Measurements from ENCODE around the gene ARID4A. TPM values are rescaled to one million over a fixed set of nuclear protein-coding genes. Genes with fewer than 3 reads are reported as not detected.

Gene ARID4A
- total and polyA plus RNA-seq, 3 donors from 2014 or later: 3.1 to 29.3 (median 26.9) TPM

DNA sequence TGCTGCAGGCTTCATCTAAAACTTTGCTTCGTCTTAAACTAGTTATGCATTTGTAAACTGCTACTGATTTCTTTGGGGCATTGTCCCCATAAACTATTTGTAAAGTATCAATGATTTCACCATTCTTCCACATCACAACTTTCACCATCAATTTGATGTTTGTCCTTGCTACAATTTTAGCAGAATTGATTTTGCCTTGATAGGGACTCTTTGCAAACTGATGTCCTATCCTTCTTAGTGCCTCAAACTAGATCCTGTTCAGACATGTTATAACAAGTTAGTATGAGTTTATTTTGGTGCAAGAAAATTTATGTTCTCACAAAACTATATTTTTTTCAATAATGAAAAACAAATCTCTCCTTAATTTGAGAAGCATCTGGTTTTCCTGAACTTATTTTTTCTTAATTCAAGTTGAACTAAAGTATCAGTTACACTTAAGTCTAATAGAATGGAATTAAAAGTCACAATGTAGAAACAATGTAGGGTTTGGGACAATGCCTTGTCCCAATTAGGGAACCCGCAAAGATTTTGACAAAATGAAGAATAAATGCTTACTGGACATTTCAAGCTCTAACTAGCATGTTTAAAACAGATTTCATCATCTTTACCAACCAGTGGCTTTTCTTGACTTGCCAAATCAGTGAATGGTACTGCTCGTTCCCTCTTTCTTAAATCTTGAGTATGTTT is 10.1 kb upstream of the ARID4A start:
- Histone ChIP-seq H3K27ac (no peak overlapping the region), H3K4me1 (no peaks in the 10 kb centered on the region), H3K27me3 (no peaks in the 10 kb centered on the region), H3K36me3 (ENCODE audit: low read depth, missing control alignments) (peaks cover 5% of the 10 kb centered on the region), H3K9me3 (no peaks in the 10 kb centered on the region), H3K4me3 (no peak overlapping the region)
- TF ChIP-seq, protein P1, sequence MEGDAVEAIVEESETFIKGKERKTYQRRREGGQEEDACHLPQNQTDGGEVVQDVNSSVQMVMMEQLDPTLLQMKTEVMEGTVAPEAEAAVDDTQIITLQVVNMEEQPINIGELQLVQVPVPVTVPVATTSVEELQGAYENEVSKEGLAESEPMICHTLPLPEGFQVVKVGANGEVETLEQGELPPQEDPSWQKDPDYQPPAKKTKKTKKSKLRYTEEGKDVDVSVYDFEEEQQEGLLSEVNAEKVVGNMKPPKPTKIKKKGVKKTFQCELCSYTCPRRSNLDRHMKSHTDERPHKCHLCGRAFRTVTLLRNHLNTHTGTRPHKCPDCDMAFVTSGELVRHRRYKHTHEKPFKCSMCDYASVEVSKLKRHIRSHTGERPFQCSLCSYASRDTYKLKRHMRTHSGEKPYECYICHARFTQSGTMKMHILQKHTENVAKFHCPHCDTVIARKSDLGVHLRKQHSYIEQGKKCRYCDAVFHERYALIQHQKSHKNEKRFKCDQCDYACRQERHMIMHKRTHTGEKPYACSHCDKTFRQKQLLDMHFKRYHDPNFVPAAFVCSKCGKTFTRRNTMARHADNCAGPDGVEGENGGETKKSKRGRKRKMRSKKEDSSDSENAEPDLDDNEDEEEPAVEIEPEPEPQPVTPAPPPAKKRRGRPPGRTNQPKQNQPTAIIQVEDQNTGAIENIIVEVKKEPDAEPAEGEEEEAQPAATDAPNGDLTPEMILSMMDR (IDR thresholded peaks at IDR 0.05): no peak
- 61 to 62% methylated on average over 3 of the region's 3 CpGs for WGBS, 2 donors
- intact Hi-C loops (cut with DNase I; ENCODE audit: low total_unique reads): no loop called here
- DNase-seq: no peak

DNA sequence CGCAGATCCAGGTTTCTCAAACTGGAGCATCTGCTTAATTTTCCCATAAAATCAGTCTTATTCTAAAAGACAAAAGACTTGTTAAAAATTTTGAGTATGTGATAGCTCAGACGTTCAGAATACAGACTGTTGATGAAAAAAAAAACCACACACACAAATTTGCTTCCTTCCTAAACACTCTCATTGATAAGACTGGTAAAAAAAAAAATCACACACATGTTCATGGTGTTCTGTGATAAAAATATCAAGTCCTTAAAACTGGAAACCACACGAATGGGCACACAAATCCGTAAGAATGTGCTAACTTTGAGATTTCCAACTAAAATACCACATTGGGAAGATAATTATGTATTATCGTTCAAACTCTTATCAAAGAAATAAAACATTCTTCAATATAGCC is 6.7 kb upstream of the ARID4A start:
- peaks cover 3% of the 10 kb centered on the region for H3K4me1 ChIP-seq
- H3K9me3 ChIP-seq: no peaks in the 10 kb centered on the region
- H3K4me3 ChIP-seq: no peak overlapping the region
- no peaks in the 10 kb centered on the region for H3K36me3 ChIP-seq (ENCODE audit: low read depth, missing control alignments)
- DNase-seq: no peak
- no peaks in the 10 kb centered on the region for H3K27me3 ChIP-seq
- intact Hi-C loops (cut with DNase I; ENCODE audit: low total_unique reads): no loop called here
- TF ChIP-seq POLR2A (IDR thresholded peaks at IDR 0.05): no peak
- TF ChIP-seq, protein P1 (IDR thresholded peaks at IDR 0.05): no peak
- H3K27ac ChIP-seq: no peak overlapping the region
- WGBS, 2 donors: 57% methylated on average over 5 of the region's 5 CpGs

DNA sequence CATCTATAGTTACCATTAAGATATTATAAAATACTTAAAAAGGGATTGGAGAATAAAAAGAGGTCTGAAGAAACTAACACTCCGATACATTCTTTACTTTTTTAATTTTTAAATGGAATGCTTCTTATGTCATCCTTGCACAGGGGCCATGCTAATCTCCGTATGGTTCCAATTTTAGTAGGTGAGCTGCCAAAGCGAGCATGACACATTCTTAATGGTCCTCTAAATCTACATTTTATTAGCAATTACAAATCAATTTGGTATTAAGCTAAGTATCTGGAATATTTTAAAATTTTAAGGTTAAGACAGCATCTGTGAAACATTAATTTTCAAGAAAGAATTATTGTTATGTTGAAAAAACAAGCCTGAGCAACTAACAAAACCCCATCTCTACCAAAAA is 6.2 kb upstream of the ARID4A start:
- no peak overlapping the region for H3K4me3 ChIP-seq
- no peaks in the 10 kb centered on the region for H3K9me3 ChIP-seq
- H3K36me3 ChIP-seq (ENCODE audit: low read depth, missing control alignments): no peaks in the 10 kb centered on the region
- intact Hi-C loops (cut with DNase I; ENCODE audit: low total_unique reads): no loop called here
- DNase-seq: no peak
- peaks cover 6% of the 10 kb centered on the region for H3K4me1 ChIP-seq
- WGBS, 2 donors: 87% methylated on average over 3 of the region's 3 CpGs
- H3K27me3 ChIP-seq: no peaks in the 10 kb centered on the region
- TF ChIP-seq, protein P1 (IDR thresholded peaks at IDR 0.05): no peak
- no peak for TF ChIP-seq POLR2A (IDR thresholded peaks at IDR 0.05)
- H3K27ac ChIP-seq: no peak overlapping the region

GRCh38 chr14:58294201-58294600 is 4.2 kb upstream of the ARID4A start:
- WGBS, 2 donors: 93 to 95% methylated on average over 7 of the region's 7 CpGs
- no peak for DNase-seq
- Histone ChIP-seq H3K4me3 (no peak overlapping the region), H3K27me3 (no peaks in the 10 kb centered on the region), H3K9me3 (no peaks in the 10 kb centered on the region), H3K27ac (no peak overlapping the region), H3K36me3 (ENCODE audit: low read depth, missing control alignments) (no peaks in the 10 kb centered on the region), H3K4me1 (peaks cover 6% of the 10 kb centered on the region)
- TF ChIP-seq, protein P1 (IDR thresholded peaks at IDR 0.05): no peak
- no peak for TF ChIP-seq POLR2A (IDR thresholded peaks at IDR 0.05)
- intact Hi-C loops (cut with DNase I; ENCODE audit: low total_unique reads): no loop called here

GRCh38 chr14:58296726-58297125 is 1.6 kb upstream of the ARID4A start:
- Histone ChIP-seq H3K4me3 (peak overlapping the region; percentile 68 to 96), H3K4me1 (peaks cover 12% of the 10 kb centered on the region), H3K27me3 (no peaks in the 10 kb centered on the region), H3K36me3 (ENCODE audit: low read depth, missing control alignments) (no peaks in the 10 kb centered on the region), H3K27ac (peak overlapping the region; percentile 97), H3K9me3 (no peaks in the 10 kb centered on the region)
- DNase-seq: no peak
- no peak for TF ChIP-seq POLR2A (IDR thresholded peaks at IDR 0.05)
- TF ChIP-seq, protein P1 (IDR thresholded peaks at IDR 0.05): no peak
- 7% methylated on average over 3 of the region's 3 CpGs for WGBS, 2 donors
- intact Hi-C loops (cut with DNase I; ENCODE audit: low total_unique reads): no loop called here
